Thyroid gland (tissue), 4 donors: ENCODE data around the gene OSBPL6.

Experiments
- POLR2A ChIP-seq, 2 donors: fragments of 450-650 bp; IDR thresholded peaks; one replicate each; pipeline ENCODE4 v1.6.1; 2017; ENCODE audit warnings: antibody characterized with exemption in 2 of 2, mild to moderate bottlenecking in 2 of 2, moderate library complexity in 1 of 2
- TF ChIP-seq, protein P1 (sequence below), 6 experiments: fragments of 200-600 bp in 3 of 6; fragments of 450-650 bp in 3 of 6; sonication (generic) in 3 of 6; IDR thresholded peaks; one replicate each; pipeline ENCODE4 v1.5.1; 2016 to 2019; ENCODE audit warnings: antibody characterized with exemption in 6 of 6, mild to moderate bottlenecking in 2 of 6, inconsistent platforms in 1 of 6, moderate library complexity in 1 of 6

DNA sequence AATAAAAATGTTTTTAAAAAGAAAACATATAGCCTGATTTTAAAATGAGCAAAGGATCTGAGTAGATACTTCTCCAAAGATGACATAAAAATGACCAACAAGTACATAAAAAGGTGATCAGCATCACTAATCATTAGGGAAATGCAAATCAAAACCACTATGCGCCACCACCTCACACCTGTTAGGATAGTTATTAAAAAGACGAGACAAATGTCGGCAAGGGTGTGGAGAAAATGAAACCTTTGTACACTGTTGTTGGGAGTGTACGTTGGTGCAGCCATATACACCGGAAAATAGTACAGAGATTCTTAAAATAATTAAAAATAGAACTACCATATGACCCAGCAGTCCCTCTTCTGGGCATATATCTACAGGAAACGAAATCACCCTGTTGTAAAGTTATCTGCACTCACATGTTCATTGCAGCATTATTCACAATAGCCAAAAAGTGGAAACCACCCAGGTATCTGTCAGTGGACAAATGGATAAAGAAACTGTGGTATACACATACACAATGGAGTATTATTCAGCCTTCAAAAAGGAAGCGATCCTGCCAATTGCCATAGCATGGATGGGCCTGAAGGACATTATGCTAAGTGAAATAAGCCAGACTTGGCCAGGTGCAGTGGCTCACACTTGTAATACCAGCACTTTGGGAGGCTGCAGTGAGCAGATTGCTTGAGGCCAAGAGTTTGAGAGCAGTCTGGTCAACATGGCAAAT lies 165.0 kb downstream of the OSBPL6 start:
- TF ChIP-seq, protein P1, sequence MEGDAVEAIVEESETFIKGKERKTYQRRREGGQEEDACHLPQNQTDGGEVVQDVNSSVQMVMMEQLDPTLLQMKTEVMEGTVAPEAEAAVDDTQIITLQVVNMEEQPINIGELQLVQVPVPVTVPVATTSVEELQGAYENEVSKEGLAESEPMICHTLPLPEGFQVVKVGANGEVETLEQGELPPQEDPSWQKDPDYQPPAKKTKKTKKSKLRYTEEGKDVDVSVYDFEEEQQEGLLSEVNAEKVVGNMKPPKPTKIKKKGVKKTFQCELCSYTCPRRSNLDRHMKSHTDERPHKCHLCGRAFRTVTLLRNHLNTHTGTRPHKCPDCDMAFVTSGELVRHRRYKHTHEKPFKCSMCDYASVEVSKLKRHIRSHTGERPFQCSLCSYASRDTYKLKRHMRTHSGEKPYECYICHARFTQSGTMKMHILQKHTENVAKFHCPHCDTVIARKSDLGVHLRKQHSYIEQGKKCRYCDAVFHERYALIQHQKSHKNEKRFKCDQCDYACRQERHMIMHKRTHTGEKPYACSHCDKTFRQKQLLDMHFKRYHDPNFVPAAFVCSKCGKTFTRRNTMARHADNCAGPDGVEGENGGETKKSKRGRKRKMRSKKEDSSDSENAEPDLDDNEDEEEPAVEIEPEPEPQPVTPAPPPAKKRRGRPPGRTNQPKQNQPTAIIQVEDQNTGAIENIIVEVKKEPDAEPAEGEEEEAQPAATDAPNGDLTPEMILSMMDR (IDR thresholded peaks at IDR 0.05) = no peak
- TF ChIP-seq POLR2A (IDR thresholded peaks at IDR 0.05) = no peak
